ENCODE data around the gene GOLGA6C. TPM values are rescaled to one million over a fixed set of nuclear protein-coding genes. Genes with fewer than 3 reads are reported as not detected.
"Not testable (repeated sequence)": the region's sequence is repeated elsewhere in the genome, so short reads cannot be mapped to it uniquely, and the experiment has no call there.

Gene GOLGA6C
- total and polyA plus RNA-seq, 2 experiments from 2014 or later = not detected

- Histone ChIP-seq H3F3A (ENCODE audit: insufficient read depth) (no peaks in the 10 kb centered on the region), H3K9me3 (ENCODE audit: low read depth) (no peaks in the 10 kb centered on the region), H3K27ac (no peak overlapping the region), H2AFZ (no peak overlapping the region), H3K4me3 (no peak overlapping the region), H4K20me1 (ENCODE audit: insufficient read depth) (no peaks in the 10 kb centered on the region), H3K27me3 (replicated peaks; ENCODE audit: insufficient read depth) (peaks cover 7% of the 10 kb centered on the region), H3K9ac (no peak overlapping the region), H3K9me2 (ENCODE audit: insufficient read depth) (no peaks in the 10 kb centered on the region), H3K36me3 (ENCODE audit: low read depth) (no peaks in the 10 kb centered on the region), H3K4me1 (ENCODE audit: insufficient read depth) (no peaks in the 10 kb centered on the region), H3K4me2 (ENCODE audit: unreplicated experiment) (no peak overlapping the region), H3K79me2 (ENCODE audit: insufficient read depth) (no peaks in the 10 kb centered on the region)
- TF ChIP-seq EZH2 (IDR thresholded peaks at IDR 0.05; ENCODE audit: insufficient read depth, poor library complexity, severe bottlenecking) (no peak), EZH2phosphoT487 (IDR thresholded peaks at IDR 0.05; ENCODE audit: insufficient read depth, low read depth) (no peak)
- no peak for DNase-seq
- WGBS, 2 experiments (ENCODE audit: low coverage in 1 of 2, low lambda C conversion rate in 2 of 2, missing lambda C conversion rate in 2 of 2) = 71 to 75% methylated on average over 6 of the region's 6 CpGs
- in situ Hi-C loops (cut with MboI) = no loop called here
Observed at GRCh38 chr15:75223688-75224087, 34.4 kb upstream of the GOLGA6C start.

- Histone ChIP-seq H3K27ac (no peak overlapping the region), H3K9me3 (ENCODE audit: low read depth) (no peaks in the 10 kb centered on the region), H3K9me2 (ENCODE audit: insufficient read depth) (no peaks in the 10 kb centered on the region), H3K4me2 (ENCODE audit: unreplicated experiment) (no peak overlapping the region), H3K27me3 (replicated peaks; ENCODE audit: insufficient read depth) (peaks cover 7% of the 10 kb centered on the region), H2AFZ (no peak overlapping the region), H3K4me1 (ENCODE audit: insufficient read depth) (no peaks in the 10 kb centered on the region), H3K79me2 (ENCODE audit: insufficient read depth) (no peaks in the 10 kb centered on the region), H3K4me3 (no peak overlapping the region), H4K20me1 (ENCODE audit: insufficient read depth) (no peaks in the 10 kb centered on the region), H3K9ac (no peak overlapping the region), H3F3A (ENCODE audit: insufficient read depth) (no peaks in the 10 kb centered on the region), H3K36me3 (ENCODE audit: low read depth) (no peaks in the 10 kb centered on the region)
- WGBS, 2 experiments (ENCODE audit: low coverage in 1 of 2, low lambda C conversion rate in 2 of 2, missing lambda C conversion rate in 2 of 2) = 47 to 64% methylated on average over 10 to 12 of the region's 12 CpGs
- no peak for DNase-seq
- no peak for TF ChIP-seq EZH2 (IDR thresholded peaks at IDR 0.05; ENCODE audit: insufficient read depth, poor library complexity, severe bottlenecking)
- TF ChIP-seq EZH2phosphoT487 (IDR thresholded peaks at IDR 0.05; ENCODE audit: insufficient read depth, low read depth) = no peak
- in situ Hi-C loops (cut with MboI) = no loop called here
Observed at GRCh38 chr15:75224281-75224680, 33.9 kb upstream of the GOLGA6C start.

- H3K9me2 ChIP-seq (ENCODE audit: insufficient read depth); H3K9ac ChIP-seq; in situ Hi-C loops (cut with MboI); H2AFZ ChIP-seq; H3K4me3 ChIP-seq; H3F3A ChIP-seq (ENCODE audit: insufficient read depth); H4K20me1 ChIP-seq (ENCODE audit: insufficient read depth); H3K4me2 ChIP-seq (ENCODE audit: unreplicated experiment); H3K36me3 ChIP-seq (ENCODE audit: low read depth); H3K9me3 ChIP-seq (ENCODE audit: low read depth); H3K4me1 ChIP-seq (ENCODE audit: insufficient read depth); H3K79me2 ChIP-seq (ENCODE audit: insufficient read depth); H3K27ac ChIP-seq; H3K27me3 ChIP-seq (replicated peaks; ENCODE audit: insufficient read depth); DNase-seq: not testable (repeated sequence)
- WGBS, 2 experiments (ENCODE audit: low coverage in 1 of 2, low lambda C conversion rate in 2 of 2, missing lambda C conversion rate in 2 of 2) = 32% methylated on average over 6 to 7 of the region's 10 CpGs
Observed at GRCh38 chr15:75225102-75225836, 32.9 kb upstream of the GOLGA6C start.

DNA sequence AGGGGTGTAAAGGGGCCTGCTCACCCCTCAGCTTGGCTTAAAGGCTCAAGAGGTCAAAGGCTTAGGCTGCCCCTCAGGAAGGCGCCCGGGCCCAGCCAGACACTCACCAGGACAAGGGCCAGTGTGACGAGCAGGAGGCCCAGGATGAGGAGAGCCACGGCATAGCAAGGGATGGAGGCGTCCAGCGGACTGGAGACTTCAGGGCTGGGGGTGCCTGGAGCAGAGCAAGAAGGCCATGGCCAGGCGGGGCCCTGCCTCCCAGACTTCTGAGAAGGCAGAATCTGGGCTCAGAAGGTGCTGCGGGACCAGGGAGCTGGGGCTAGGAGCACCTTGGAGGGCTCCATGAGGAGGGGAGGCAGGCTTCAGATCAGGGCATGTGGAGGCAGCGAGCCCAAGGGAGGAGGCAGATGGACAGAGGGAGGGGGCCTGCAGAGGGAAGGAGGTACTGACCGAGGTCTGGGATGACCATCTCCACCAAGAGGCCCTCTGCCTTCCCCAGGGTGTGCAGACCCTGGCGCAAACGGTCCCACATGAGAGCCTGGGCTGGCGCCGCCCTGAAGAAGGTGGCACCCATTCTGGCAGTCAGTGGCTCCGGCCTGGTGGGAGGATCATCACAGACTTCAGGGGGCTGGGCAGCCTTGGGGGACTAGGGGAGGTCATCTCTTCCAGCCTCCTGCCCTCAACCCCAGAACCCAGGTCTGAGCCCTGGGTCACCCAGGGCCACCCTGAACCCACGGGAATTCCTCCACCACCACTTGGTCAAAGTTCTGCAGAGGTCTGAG lies 32.0 kb upstream of the GOLGA6C start:
- Histone ChIP-seq H3K9me3 (ENCODE audit: low read depth) (no peaks in the 10 kb centered on the region), H2AFZ (no peak overlapping the region), H3K79me2 (ENCODE audit: insufficient read depth) (no peaks in the 10 kb centered on the region), H3K36me3 (ENCODE audit: low read depth) (no peaks in the 10 kb centered on the region), H4K20me1 (ENCODE audit: insufficient read depth) (no peaks in the 10 kb centered on the region), H3K27ac (no peak overlapping the region), H3K27me3 (replicated peaks; ENCODE audit: insufficient read depth) (peaks cover 7% of the 10 kb centered on the region), H3K9ac (no peak overlapping the region), H3F3A (ENCODE audit: insufficient read depth) (no peaks in the 10 kb centered on the region), H3K9me2 (ENCODE audit: insufficient read depth) (no peaks in the 10 kb centered on the region), H3K4me1 (ENCODE audit: insufficient read depth) (no peaks in the 10 kb centered on the region), H3K4me2 (ENCODE audit: unreplicated experiment) (no peak overlapping the region), H3K4me3 (no peak overlapping the region)
- no peak for DNase-seq
- in situ Hi-C loops (cut with MboI) = no loop called here
- 62 to 67% methylated on average over 16 of the region's 16 CpGs for WGBS, 2 experiments (ENCODE audit: low coverage in 1 of 2, low lambda C conversion rate in 2 of 2, missing lambda C conversion rate in 2 of 2)
- TF ChIP-seq EZH2 (IDR thresholded peaks at IDR 0.05; ENCODE audit: insufficient read depth, poor library complexity, severe bottlenecking) = no peak
- no peak for TF ChIP-seq EZH2phosphoT487 (IDR thresholded peaks at IDR 0.05; ENCODE audit: insufficient read depth, low read depth)

DNA sequence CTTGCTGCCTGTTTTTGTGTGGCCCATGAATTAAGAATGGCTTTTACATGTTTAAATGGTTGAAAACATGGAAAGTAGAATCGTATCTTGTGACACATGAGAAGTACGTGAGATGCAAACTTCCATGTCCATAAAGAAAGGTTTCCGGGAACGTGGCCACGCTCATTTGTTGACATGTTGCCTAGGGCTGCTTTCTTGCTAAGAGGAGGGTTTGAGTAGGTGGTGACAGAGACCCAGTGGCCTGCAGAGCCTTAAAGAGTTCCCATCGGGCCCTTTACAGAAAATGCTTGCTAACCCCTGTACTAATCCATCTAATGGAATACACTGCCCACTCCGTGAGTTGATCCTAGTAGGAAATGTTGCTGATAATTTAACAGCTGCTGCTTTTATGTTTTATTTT lies 31.0 kb upstream of the GOLGA6C start:
- H3F3A ChIP-seq (ENCODE audit: insufficient read depth); H3K27ac ChIP-seq; H3K9ac ChIP-seq; H2AFZ ChIP-seq; in situ Hi-C loops (cut with MboI); H3K9me3 ChIP-seq (ENCODE audit: low read depth); DNase-seq; H3K36me3 ChIP-seq (ENCODE audit: low read depth); H3K79me2 ChIP-seq (ENCODE audit: insufficient read depth); H3K4me1 ChIP-seq (ENCODE audit: insufficient read depth); H3K4me2 ChIP-seq (ENCODE audit: unreplicated experiment); H3K9me2 ChIP-seq (ENCODE audit: insufficient read depth); H3K4me3 ChIP-seq; H4K20me1 ChIP-seq (ENCODE audit: insufficient read depth): not testable (repeated sequence)
- H3K27me3 ChIP-seq (replicated peaks; ENCODE audit: insufficient read depth) = peaks cover 16% of the 10 kb centered on the region
- 60 to 68% methylated on average over 7 of the region's 7 CpGs for WGBS, 2 experiments (ENCODE audit: low coverage in 1 of 2, low lambda C conversion rate in 2 of 2, missing lambda C conversion rate in 2 of 2)

Data from GM23248 (cell line).